ENCODE results near the gene FTCD.

DNA sequence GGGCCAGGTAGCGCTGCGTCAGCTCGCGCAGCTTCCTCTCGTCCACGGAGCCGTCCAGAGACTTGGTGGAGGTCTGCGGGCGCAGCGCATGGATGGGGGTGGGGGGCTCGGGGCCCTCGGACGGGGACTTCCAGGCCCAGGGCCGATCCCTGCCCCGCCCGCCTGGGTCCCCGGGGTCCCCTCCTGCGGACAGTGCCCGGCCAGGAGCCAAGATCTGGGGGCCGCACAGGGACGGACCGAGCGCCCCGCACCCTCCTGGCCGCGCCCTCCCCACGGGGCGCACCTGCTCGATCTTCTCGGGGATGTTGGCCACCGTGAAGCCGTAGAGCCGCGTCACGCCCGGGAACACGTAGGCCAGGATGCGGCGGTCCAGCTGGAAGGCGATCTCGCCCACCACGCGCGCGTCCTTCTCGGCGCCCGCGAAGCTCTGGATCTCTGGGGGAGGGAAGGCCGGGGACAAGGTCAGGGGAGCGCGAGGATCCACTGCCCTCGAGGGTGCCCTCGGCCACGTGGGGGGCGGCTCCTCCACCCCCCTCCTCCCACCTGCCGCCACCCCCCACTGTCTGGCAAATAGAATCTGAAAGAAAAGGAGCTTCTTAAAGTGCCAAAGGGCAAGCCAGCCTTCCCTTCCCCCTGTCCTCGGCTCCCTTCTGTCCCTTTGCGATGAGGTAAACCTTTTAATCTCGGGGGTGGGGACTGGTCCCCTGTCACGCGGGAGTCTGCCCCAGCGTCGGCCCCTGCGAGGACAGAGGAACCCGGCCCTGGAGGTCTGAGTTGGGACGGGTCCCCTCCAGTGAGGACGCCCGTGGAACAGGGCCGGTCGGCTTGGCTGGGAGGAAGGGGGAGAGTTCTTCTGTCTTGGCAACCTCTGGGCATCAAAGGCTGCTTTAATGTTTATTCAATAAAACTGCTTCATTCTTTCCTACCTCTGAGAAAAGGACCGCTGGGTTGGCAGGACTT is 6.5 kb upstream of the FTCD start:
- TF ChIP-seq, protein P1, sequence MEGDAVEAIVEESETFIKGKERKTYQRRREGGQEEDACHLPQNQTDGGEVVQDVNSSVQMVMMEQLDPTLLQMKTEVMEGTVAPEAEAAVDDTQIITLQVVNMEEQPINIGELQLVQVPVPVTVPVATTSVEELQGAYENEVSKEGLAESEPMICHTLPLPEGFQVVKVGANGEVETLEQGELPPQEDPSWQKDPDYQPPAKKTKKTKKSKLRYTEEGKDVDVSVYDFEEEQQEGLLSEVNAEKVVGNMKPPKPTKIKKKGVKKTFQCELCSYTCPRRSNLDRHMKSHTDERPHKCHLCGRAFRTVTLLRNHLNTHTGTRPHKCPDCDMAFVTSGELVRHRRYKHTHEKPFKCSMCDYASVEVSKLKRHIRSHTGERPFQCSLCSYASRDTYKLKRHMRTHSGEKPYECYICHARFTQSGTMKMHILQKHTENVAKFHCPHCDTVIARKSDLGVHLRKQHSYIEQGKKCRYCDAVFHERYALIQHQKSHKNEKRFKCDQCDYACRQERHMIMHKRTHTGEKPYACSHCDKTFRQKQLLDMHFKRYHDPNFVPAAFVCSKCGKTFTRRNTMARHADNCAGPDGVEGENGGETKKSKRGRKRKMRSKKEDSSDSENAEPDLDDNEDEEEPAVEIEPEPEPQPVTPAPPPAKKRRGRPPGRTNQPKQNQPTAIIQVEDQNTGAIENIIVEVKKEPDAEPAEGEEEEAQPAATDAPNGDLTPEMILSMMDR (conservative IDR thresholded peaks at IDR 0.05 in 1 of 2, IDR thresholded peaks at IDR 0.05 in 1 of 2; ENCODE audit: low read depth in 1 of 2, low read length in 2 of 2) = no peak
- no peak for TF ChIP-seq EZH2 (IDR thresholded peaks at IDR 0.05; ENCODE audit: low read length, missing control alignments)

All from fibroblast of lung (primary cell).